PC-9 (cell line): Measurements from ENCODE around the gene CACNA1D. TPM values are rescaled to one million over a fixed set of nuclear protein-coding genes. Genes with fewer than 3 reads are reported as not detected.
A peak's percentile ranks its signal among the peaks of the same experiment; 100 is the strongest.
"Not testable (repeated sequence)": the region's sequence is repeated elsewhere in the genome, so short reads cannot be mapped to it uniquely, and the experiment has no call there.

Source experiments
- BruUV-seq: library from RNA; stranded (reverse); fragments of 400-500 nt; replicated peaks from 2 replicates; lab custom pipeline; 2021; lab: Mats Ljungman, UMichigan
- CTCF ChIA-PET: fragments of 300-600 bp; sonication (Branson Sonifier 250); formaldehyde crosslinking; loops from one replicate; lab custom pipeline; 2022; ENCODE audit warnings: antibody characterized with exemption; lab: Charles Lee
- POLR2A ChIA-PET: fragments of 300-600 bp; sonication (Branson Sonifier 250); formaldehyde crosslinking; loops from one replicate; lab custom pipeline; 2022; ENCODE audit warnings: antibody characterized with exemption; ENCODE audit not compliant: unreplicated experiment; lab: Charles Lee
- DNase-seq, 2 experiments: peaks; one replicate each; pipeline versions ENCODE4 v3.0.0 to v3.0.0-alpha.2; 2015 to 2022; ENCODE audit warnings: mixed read lengths in 1 of 2
- H2AFZ ChIP-seq: fragments of 200-600 bp; sonication (generic); 2 replicates; pipeline ENCODE4 v1.8.1; 2017; ENCODE audit warnings: antibody characterized with exemption
- H3F3A ChIP-seq: fragments of 200-600 bp; sonication (generic); 2 replicates; pipeline ENCODE4 v1.8.1; 2017; ENCODE audit warnings: antibody characterized with exemption, mild to moderate bottlenecking, low read depth; ENCODE audit not compliant: insufficient read depth
- H3K27ac ChIP-seq: fragments of 200-600 bp; sonication (generic); 2 replicates; pipeline ENCODE4 v1.6.1; 2016; ENCODE audit warnings: mixed run types
- H3K27me3 ChIP-seq: fragments of 200-600 bp; sonication (generic); 2 replicates; pipeline ENCODE4 v1.6.1; 2016; ENCODE audit warnings: low read depth, mixed run types; ENCODE audit not compliant: insufficient read depth
- H3K36me3 ChIP-seq: fragments of 200-600 bp; sonication (generic); 2 replicates; pipeline ENCODE4 v1.6.1; 2016; ENCODE audit warnings: low read depth, mixed run types
- H3K4me1 ChIP-seq: fragments of 200-600 bp; sonication (generic); replicated peaks from 2 replicates; pipeline ENCODE4 v1.6.1; 2016; ENCODE audit warnings: mixed run types; ENCODE audit not compliant: insufficient read depth
- H3K4me2 ChIP-seq: fragments of 200-600 bp; sonication (generic); 2 replicates; pipeline ENCODE4 v1.6.1; 2017; ENCODE audit warnings: mixed run types
- H3K4me3 ChIP-seq: fragments of 200-600 bp; sonication (generic); 2 replicates; pipeline ENCODE4 v1.6.1; 2016; ENCODE audit warnings: mixed run types
- H3K79me2 ChIP-seq: fragments of 200-600 bp; sonication (generic); 2 replicates; pipeline ENCODE4 v1.6.1; 2017; ENCODE audit warnings: low read depth, mixed run types
- H3K9me2 ChIP-seq: fragments of 200-600 bp; sonication (generic); 2 replicates; pipeline ENCODE4 v1.8.1; 2017; ENCODE audit warnings: mild to moderate bottlenecking; ENCODE audit not compliant: insufficient read depth
- H3K9me3 ChIP-seq: fragments of 200-600 bp; sonication (generic); 2 replicates; pipeline ENCODE4 v1.8.1; 2016; ENCODE audit warnings: low read depth; ENCODE audit not compliant: insufficient read depth
- H4K20me1 ChIP-seq: fragments of 200-600 bp; sonication (generic); 2 replicates; pipeline ENCODE4 v1.8.1; 2017; ENCODE audit not compliant: insufficient read depth
- EZH2 ChIP-seq: fragments of 200-600 bp; sonication (generic); IDR thresholded peaks from 2 replicates; pipeline ENCODE4 v1.8.0; 2017; ENCODE audit warnings: antibody characterized with exemption, low read depth
- intact Hi-C: fragments of 100-400 bp; cut with micrococcal nuclease; formaldehyde crosslinking; loops from one replicate; pipeline ENCODE4 v1.10.0; 2022; ENCODE audit not compliant: unreplicated experiment
- total RNA-seq: library from RNA; stranded (reverse); gene quantifications from 2 replicates; pipeline ENCODE4 v1.2.3, GENCODE V29; 2021
- TF ChIP-seq, protein P1 (sequence below): fragments of 200-600 bp; sonication (generic); conservative IDR thresholded peaks from 2 replicates; pipeline ENCODE4 v1.6.1; 2017; ENCODE audit warnings: mixed run types, antibody characterized with exemption, mild to moderate bottlenecking, moderate library complexity

Gene CACNA1D
- total RNA-seq, 1 experiment from 2014 or later, result not detected

DNA sequence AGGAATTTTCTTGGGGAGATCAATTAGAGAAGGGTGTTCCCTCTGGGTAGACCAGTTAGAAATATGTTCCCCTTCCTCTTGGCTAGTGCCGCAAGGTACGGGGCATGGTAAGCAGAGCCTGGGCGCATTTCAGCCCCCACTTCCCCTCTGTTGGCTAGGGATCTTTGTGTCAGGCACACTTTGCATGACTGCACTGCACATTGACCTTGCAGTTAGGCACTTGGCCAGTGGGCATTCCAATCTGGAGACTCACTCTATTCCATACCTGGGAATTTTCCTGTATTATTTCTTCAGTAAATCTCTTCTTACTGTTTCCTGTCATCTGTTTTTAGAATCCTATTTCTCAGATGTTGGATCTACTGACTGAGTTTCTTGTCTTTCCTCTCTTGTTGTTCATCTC, 30.0 kb upstream of the CACNA1D start:
- H3K4me1 ChIP-seq, result no peaks in the 10 kb centered on the region
- intact Hi-C loops, result no loop called here
- H3K4me3 ChIP-seq, result no peak overlapping the region
- no peaks in the 10 kb centered on the region for H3K9me3 ChIP-seq
- no peak overlapping the region for H3K4me2 ChIP-seq
- DNase-seq, result no peak
- H3K27me3 ChIP-seq, result no peaks in the 10 kb centered on the region
- ChIA-PET CTCF (no interaction called here), POLR2A (no interaction called here)
- no TSS peak for BruUV-seq
- no peak for TF ChIP-seq EZH2
- TF ChIP-seq, protein P1, sequence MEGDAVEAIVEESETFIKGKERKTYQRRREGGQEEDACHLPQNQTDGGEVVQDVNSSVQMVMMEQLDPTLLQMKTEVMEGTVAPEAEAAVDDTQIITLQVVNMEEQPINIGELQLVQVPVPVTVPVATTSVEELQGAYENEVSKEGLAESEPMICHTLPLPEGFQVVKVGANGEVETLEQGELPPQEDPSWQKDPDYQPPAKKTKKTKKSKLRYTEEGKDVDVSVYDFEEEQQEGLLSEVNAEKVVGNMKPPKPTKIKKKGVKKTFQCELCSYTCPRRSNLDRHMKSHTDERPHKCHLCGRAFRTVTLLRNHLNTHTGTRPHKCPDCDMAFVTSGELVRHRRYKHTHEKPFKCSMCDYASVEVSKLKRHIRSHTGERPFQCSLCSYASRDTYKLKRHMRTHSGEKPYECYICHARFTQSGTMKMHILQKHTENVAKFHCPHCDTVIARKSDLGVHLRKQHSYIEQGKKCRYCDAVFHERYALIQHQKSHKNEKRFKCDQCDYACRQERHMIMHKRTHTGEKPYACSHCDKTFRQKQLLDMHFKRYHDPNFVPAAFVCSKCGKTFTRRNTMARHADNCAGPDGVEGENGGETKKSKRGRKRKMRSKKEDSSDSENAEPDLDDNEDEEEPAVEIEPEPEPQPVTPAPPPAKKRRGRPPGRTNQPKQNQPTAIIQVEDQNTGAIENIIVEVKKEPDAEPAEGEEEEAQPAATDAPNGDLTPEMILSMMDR, result no peak
- no peak overlapping the region for H3K27ac ChIP-seq
- no peaks in the 10 kb centered on the region for H3F3A ChIP-seq
- H3K79me2 ChIP-seq, result no peaks in the 10 kb centered on the region
- no peak overlapping the region for H2AFZ ChIP-seq
- H3K9me2 ChIP-seq, result no peaks in the 10 kb centered on the region
- H3K36me3 ChIP-seq, result no peaks in the 10 kb centered on the region
- H4K20me1 ChIP-seq, result no peaks in the 10 kb centered on the region

GRCh38 chr3:53469758-53470157, 24.7 kb upstream of the CACNA1D start:
- POLR2A ChIA-PET, H3K27ac ChIP-seq, H3F3A ChIP-seq, H3K4me1 ChIP-seq, H3K9me2 ChIP-seq, intact Hi-C loops, H3K4me2 ChIP-seq, H4K20me1 ChIP-seq, H3K9me3 ChIP-seq, H2AFZ ChIP-seq, CTCF ChIA-PET, H3K36me3 ChIP-seq, DNase-seq, H3K79me2 ChIP-seq, H3K27me3 ChIP-seq, H3K4me3 ChIP-seq, BruUV-seq: not testable (repeated sequence)

DNA sequence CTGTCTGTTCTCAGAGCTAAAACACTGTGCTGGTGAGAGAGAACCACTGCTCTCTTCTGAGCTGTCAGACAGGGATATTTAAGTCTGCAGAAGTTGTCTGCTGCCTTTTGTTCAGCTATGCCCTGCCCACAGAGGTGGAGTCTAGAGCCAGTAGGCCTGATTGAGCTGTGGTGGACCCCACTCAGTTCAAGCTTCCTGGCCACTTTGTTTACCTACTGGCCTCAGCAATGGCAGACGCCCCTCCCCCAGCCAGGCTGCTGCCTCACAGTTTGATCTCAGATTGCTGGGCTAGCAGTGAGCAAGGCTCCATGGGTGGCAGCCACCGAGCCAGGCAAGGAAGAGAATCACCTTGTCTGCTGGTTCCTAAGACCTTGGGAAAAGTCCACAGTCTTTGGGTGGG, 21.0 kb upstream of the CACNA1D start:
- Histone ChIP-seq H4K20me1 (no peaks in the 10 kb centered on the region), H3K36me3 (no peaks in the 10 kb centered on the region), H3K9me2 (no peaks in the 10 kb centered on the region), H3K79me2 (no peaks in the 10 kb centered on the region), H3F3A (no peaks in the 10 kb centered on the region), H3K4me3 (no peak overlapping the region), H3K27me3 (peaks cover 3% of the 10 kb centered on the region; the same call in 1 of the 2 replicates), H2AFZ (no peak overlapping the region), H3K9me3 (no peaks in the 10 kb centered on the region), H3K27ac (no peak overlapping the region), H3K4me1 (no peaks in the 10 kb centered on the region), H3K4me2 (0 out of 2 replicates have a peak overlapping the region, but pooled peaks have one; percentile 23)
- intact Hi-C loops, result no loop called here
- ChIA-PET CTCF (no interaction called here), POLR2A (no interaction called here)
- TF ChIP-seq, protein P1, result no peak
- no peak for TF ChIP-seq EZH2
- no peak for DNase-seq
- BruUV-seq, result no TSS peak

DNA sequence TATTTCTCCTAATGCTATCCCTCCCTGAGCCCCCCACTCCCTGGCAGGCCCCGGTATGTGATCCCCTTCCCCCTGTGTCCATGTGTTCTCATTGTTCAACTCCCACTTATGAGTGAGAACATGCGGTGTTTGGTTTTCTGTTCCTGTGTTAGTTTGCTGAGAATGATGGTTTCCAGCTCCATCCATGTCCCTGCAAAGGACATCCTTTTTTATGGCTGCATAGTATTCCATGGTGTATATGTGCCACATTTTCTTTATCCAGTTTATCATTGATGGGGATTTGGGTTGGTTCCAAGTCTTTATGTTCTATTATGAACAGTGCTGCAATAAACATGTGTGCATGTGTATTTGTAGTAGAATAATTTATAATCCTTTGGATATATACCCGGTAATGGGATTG, 18.0 kb upstream of the CACNA1D start:
- H3K79me2 ChIP-seq, H3K9me3 ChIP-seq, CTCF ChIA-PET, BruUV-seq, H2AFZ ChIP-seq, H3K27me3 ChIP-seq, intact Hi-C loops, H3K36me3 ChIP-seq, H3K27ac ChIP-seq, H3K4me2 ChIP-seq, POLR2A ChIA-PET, H4K20me1 ChIP-seq, DNase-seq, H3F3A ChIP-seq, H3K4me1 ChIP-seq, H3K4me3 ChIP-seq, H3K9me2 ChIP-seq: not testable (repeated sequence)

DNA sequence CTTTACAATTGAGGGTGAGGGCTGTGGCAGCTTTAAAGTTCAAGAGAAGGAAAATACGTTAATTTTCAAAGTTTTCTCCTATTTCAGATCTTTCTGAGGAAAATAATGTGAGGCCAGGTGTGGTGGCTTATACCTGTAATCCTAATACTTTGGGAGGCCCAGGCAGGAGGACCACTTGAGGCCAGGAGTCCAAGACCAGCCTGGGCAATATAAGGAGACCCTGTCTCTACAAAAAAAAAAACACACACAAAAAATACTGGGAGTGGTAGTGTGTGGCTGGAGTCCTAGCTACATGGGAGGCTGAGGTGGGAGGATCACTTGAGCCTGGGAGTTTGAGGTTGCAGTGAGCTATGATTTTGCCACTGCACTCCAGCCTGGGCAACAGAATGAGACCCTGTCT, 16.7 kb upstream of the CACNA1D start:
- H3K36me3 ChIP-seq, H3F3A ChIP-seq, intact Hi-C loops, H3K4me3 ChIP-seq, DNase-seq, CTCF ChIA-PET, H3K4me1 ChIP-seq, POLR2A ChIA-PET, H3K9me2 ChIP-seq, H3K79me2 ChIP-seq, BruUV-seq, H3K27ac ChIP-seq, H2AFZ ChIP-seq, H3K4me2 ChIP-seq, H3K9me3 ChIP-seq, H4K20me1 ChIP-seq: not testable (repeated sequence)
- peaks cover 12% of the 10 kb centered on the region; the same call in 1 of the 2 replicates for H3K27me3 ChIP-seq
